Measurements from ENCODE around the gene TLR1. TPM values are rescaled to one million over a fixed set of nuclear protein-coding genes. Genes with fewer than 3 reads are reported as not detected.
"Not testable (repeated sequence)": the region's sequence is repeated elsewhere in the genome, so short reads cannot be mapped to it uniquely, and the experiment has no call there.

TLR1 gene
- polyA plus RNA-seq, 1 donor from 2014 or later: 33.2 TPM

DNA sequence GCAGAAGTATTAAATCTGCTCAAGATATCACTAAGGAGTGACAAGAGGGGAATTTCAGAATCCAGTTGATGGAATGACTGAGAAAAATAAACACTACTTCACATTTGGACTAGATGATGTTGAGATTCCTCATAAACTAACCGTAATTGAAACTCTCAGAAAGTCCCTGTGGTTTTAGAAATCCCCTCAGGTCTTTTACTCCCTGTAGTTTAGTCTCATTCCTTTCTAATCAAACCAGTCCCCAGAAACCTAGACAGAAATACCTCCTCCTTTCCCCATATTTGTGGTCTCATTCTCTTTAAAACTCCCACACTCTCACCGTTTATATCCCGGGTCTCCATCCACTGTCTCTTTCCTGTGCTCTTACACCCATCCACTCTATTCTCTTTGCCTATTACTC, 15.0 kb upstream of the TLR1 start:
- Mint-ChIP-seq H3K9me3 (peaks cover 8 to 9% (median 8%) of the 10 kb centered on the region in 3 donors), H3K36me3 (peaks cover 7% of the 10 kb centered on the region), H3K27ac (peak overlapping the region; percentile 59 to 94 (median 90)), H3K4me3 (peak overlapping the region in 2 of 4 donors; percentile 55 to 68), H3K4me1 (peaks cover 39 to 46% (median 40%) of the 10 kb centered on the region in 3 donors), H3K27me3 (no peaks in the 10 kb centered on the region)

DNA sequence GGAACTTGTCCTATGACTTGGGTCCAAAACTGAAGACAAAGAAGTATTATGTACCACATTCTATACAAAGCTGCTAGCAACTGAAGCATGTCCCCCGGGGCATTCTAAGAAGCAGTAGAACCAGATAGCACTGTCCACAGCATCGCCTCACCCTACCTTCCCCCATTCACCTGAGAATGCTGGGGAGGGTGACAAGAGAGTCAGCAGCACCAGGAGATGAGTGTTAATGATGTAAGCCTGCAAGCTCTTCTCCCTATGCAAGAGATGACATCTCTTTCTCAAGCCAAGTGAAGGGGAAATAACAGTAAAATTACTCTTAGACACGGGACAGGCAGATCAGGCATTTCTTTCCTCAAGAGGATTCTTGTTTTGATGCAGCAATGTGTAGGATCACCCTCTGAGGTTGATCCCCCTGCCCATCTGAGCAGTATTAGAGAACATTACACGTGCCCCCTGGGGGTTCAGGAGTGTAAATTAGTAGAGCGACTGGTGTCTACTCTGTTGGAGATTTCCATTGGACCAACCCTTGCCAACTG, 13.9 kb upstream of the TLR1 start:
- Mint-ChIP-seq H3K4me3 (peak overlapping the region in 3 of 4 donors; percentile 3 to 65 (median 32)), H3K9me3 (peaks cover 6 to 9% (median 9%) of the 10 kb centered on the region in 3 donors), H3K4me1 (peaks cover 41 to 48% (median 42%) of the 10 kb centered on the region in 3 donors), H3K36me3 (peaks cover 9% of the 10 kb centered on the region), H3K27me3 (no peaks in the 10 kb centered on the region), H3K27ac (peak overlapping the region in 2 of 3 donors; percentile 59 to 94)

DNA sequence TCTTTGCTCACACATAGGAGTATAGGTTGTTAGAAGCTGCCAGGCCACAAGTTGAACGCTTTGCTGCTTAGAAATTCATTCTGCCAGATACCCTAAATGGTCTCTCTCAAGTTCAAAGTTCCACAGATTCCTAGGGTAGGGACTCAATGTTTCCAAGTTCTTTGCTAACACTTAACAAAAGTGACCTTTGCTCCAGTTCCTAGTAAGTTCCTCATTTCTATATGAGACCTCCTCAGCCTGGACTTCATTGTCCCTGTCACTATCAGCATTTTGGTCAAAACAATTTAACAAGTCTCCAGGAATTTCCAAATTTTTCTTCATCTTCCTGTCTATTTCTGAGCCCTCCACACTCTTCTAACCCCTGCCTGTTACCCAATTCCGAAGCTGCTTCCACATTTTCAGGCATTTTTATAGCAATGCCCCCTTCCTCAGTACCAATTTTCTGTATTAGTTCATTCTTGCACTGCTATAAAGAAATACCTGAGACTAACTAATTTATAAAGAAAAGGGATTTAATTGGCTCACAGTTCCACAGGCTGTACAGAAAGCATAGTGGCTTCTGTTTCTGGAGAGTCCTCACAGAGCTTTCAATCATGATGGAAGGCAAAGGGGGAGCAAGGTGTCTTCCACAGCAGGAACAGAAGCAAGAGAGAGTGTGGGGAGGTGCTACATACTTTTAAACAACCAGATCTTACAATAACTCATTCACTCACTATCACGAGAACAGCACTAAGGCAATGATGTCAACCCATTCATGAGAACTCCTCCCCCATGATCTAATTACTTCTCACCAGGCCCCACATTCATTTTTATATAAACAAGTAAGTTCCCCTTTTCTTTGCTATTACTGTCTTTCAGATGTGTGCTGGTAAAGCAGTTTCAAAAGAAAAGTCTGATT, 11.5 kb upstream of the TLR1 start:
- Mint-ChIP-seq H3K9me3 (peaks cover 0 to 3% (median 0%) of the 10 kb centered on the region in 3 donors), H3K36me3 (peaks cover 2% of the 10 kb centered on the region), H3K4me1 (peaks cover 37 to 48% (median 43%) of the 10 kb centered on the region in 3 donors), H3K27ac (peak overlapping the region; percentile 84 to 94 (median 92)), H3K27me3 (no peaks in the 10 kb centered on the region), H3K4me3 (peak overlapping the region; percentile 15 to 60 (median 30))

DNA sequence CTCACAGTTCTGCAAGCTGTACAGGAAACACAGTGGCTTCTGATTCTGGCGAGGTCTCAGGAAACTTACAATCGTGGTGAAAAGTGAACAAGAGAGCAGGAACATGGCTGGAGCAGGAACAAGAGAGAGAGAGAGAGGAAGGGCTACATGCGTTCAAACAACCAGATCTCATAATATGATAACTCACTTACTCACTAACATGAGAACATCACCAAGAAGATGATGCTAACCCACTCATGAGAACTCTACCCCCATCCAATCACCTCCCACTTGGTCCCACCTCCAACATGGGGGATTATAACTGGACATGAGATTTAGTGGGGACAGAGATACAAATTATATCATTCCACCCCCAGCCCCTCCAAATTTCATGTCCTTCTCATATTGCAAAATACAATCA, 9.8 kb upstream of the TLR1 start:
- Mint-ChIP-seq H3K27me3 (no peaks in the 10 kb centered on the region), H3K36me3 (peaks cover 2% of the 10 kb centered on the region), H3K4me1 (peaks cover 22 to 37% (median 34%) of the 10 kb centered on the region in 3 donors), H3K4me3 (no peak overlapping the region), H3K27ac (peak overlapping the region in 1 of 3 donors; percentile 14), H3K9me3 (peaks cover 0 to 3% (median 0%) of the 10 kb centered on the region in 3 donors)

DNA sequence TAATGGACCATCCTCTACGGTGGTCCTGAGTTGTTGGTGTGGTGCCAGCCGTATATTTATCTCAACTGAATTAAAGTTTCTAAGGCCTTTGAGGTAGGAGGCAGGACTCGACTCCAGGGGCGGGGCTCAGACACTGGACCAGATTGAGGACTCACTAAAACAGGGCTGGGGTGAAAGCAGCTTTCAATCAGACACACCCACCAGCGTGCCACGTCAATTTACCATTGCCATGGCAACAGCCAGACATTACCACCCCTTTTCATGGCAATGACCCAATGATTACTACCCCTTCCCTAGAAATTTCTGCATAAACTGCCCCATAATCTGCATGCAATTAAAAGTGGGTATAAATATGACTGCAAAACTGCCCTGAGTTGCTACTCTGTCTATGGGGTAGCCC, 6.7 kb upstream of the TLR1 start:
- H3K4me3 Mint-ChIP-seq: peak overlapping the region in 1 of 4 donors; percentile 51
- no peak overlapping the region for H3K27ac Mint-ChIP-seq
- peaks cover 2% of the 10 kb centered on the region for H3K36me3 Mint-ChIP-seq

DNA sequence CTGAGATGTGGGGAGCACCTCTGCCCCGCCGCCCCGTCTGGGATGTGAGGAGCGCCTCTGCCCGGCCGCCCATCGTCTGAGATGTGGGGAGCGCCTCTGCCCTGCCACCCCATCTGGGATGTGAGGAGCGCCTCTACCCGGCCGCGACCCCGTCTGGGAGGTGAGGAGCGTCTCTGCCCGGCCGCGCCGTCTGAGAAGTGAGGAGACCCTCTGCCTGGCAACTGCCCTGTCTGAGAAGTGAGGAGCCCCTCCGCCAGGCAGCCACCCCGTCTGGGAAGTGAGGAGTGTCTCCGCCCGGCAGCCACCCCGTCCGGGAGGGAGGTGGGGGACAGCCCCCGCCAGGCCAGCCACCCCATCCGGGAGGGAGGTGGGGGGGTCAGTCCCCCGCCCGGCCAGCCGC, 2.9 kb upstream of the TLR1 start:
- H3K4me1 Mint-ChIP-seq: peaks cover 17 to 32% (median 28%) of the 10 kb centered on the region in 3 donors
- H3K4me3 Mint-ChIP-seq, H3K36me3 Mint-ChIP-seq, H3K9me3 Mint-ChIP-seq, H3K27me3 Mint-ChIP-seq, H3K27ac Mint-ChIP-seq: not testable (repeated sequence)

More for the DNA sequence above, 6.7 kb upstream of the TLR1 start:
- H3K4me1 Mint-ChIP-seq: peaks cover 10 to 21% (median 18%) of the 10 kb centered on the region in 3 donors
- no peaks in the 10 kb centered on the region for H3K27me3 Mint-ChIP-seq
- peaks cover 0 to 3% (median 0%) of the 10 kb centered on the region in 3 donors for H3K9me3 Mint-ChIP-seq

DNA sequence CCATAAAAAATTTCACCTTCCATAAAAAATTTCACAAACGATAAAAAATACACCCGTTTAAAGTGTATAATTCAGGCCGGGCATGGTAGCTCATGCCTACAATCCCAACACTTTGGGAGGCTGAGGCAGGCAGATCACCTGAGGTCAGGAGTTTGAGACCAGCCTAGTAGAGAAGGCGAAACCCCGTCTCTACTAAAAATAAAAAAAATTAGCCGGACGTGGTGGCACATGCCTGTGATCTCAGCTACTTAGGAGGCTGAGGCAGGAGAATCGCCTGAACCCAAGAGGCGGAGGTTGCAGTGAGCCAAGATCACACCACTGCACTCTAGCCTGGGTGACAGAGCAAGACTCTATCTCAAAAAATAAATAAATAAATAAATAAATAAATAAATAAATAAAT, 1.7 kb upstream of the TLR1 start:
- H3K27ac Mint-ChIP-seq: peak overlapping the region; percentile 88 to 97 (median 89)
- not testable (repeated sequence) for H3K27me3 Mint-ChIP-seq, H3K9me3 Mint-ChIP-seq
- peaks cover 20 to 36% (median 35%) of the 10 kb centered on the region in 3 donors for H3K4me1 Mint-ChIP-seq
- peaks cover 10% of the 10 kb centered on the region for H3K36me3 Mint-ChIP-seq
- peak overlapping the region; percentile 75 to 95 (median 88) for H3K4me3 Mint-ChIP-seq

DNA sequence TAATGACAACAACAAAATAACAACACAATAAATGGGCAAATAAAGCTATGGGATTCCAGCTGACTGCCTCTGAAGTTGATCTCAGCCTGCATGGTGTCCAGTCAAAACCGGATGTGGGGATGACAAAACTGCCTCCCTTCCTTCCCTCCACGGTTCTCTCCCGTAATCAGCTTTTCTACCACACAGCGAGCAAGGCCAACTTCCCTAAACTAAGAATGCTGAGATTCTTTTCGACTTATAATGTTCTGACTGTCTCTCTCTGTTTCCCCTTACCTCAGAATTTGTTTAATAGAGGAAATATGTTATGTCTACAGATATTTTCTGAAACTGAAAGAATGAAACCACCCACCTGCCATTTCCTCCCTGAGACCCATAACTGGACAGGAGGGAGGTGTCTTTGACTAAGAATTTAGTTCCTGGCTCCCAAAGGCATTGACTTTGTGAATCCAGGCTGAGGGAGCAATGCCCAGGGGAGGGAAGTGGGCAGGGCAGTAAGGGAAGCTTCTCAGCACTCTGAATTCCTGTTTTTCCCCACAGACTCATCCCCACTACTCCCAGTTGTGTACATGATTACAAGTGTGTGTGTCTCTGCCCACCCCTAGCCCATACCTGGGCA, 1.0 kb upstream of the TLR1 start:
- H3K27ac Mint-ChIP-seq: peak overlapping the region; percentile 88 to 97 (median 89)
- H3K9me3 Mint-ChIP-seq: peaks cover 3 to 5% (median 5%) of the 10 kb centered on the region in 3 donors
- peaks cover 14% of the 10 kb centered on the region for H3K36me3 Mint-ChIP-seq
- peaks cover 20 to 41% (median 38%) of the 10 kb centered on the region in 3 donors for H3K4me1 Mint-ChIP-seq
- H3K27me3 Mint-ChIP-seq: no peaks in the 10 kb centered on the region
- peak overlapping the region; percentile 75 to 95 (median 88) for H3K4me3 Mint-ChIP-seq

DNA sequence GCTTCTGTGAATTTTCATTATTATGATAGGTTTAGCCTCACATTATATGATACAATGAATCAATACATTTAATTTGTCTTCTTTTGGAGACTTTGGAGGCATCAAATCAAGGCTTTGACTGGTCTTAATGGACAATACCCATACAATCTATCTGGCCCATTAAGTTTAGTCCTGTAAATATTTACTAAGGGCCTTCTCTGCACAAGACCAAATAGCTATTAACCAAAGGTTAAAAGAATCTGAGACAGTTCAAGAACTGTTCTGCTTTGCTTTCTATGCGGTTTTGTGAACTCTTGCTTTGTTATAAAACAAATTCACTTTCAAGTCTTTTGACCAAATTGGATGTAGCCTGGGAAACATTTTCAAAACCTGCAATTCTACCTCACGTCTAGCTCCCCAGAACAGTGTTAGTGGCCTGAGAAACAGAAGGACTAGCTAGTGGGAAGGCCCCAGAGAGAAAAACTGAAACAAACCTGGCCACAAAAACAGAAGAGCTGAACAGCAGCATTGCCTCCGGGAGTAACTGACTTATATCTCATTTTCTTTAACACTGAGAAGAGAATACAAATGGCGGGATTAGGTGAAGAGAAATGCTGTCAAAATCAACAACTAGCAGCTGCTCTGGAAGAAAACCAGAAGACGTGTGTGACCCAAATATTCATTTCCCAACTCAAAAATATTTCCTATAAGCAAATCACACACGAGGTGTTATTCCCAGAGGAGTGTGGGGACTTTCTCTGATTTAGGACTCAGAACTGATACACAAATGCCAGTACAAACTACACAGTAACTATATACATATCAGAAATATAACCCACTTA, 548 bp downstream of the TLR1 start:
- Mint-ChIP-seq H3K27me3 (no peaks in the 10 kb centered on the region), H3K36me3 (peaks cover 27% of the 10 kb centered on the region), H3K4me3 (peak overlapping the region; percentile 82 to 98 (median 94)), H3K27ac (peak overlapping the region; percentile 88 to 97 (median 89)), H3K4me1 (peaks cover 25 to 46% (median 39%) of the 10 kb centered on the region in 3 donors), H3K9me3 (peaks cover 13 to 17% (median 14%) of the 10 kb centered on the region in 3 donors)

DNA sequence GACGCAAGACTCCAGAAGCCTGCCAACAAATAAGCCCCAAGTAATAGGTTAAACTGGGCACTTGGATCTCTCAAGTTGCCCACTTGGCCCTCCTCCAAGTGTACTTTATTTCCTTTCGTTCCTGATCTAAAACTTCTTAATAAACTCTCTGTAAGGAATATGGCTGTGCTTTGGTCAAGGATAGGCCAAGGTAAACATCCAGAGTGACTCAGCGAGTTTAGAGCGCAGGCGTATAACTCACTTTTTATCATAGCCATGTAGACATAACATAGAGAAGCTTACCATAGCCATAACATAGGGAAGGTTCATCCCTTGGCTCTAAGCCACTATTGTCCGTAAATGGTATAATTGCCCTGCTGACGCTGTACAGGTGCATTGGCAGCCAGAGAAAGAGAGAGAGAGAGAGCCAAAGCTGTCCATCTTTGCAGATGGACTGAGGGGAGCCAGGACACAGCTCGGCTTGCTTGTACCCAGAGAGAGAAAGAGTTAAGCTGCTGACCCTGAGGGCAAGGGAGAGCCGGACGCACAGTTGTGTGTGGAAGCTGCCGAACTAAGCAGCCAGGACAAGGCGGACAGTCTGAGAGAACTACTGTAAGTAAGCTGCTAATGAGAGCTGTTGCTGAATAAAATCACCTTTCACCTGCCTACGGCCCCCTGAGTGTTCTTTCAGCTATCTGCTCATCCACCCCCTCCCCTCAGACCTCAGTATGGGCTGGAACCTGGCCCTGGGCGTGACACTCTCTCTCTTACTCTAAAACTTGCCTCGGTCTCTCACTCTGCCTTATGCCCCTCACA, 1.8 kb downstream of the TLR1 start:
- Mint-ChIP-seq H3K27me3 (no peaks in the 10 kb centered on the region), H3K27ac (peak overlapping the region; percentile 63 to 97 (median 64)), H3K4me1 (peaks cover 27 to 46% (median 39%) of the 10 kb centered on the region in 3 donors), H3K4me3 (peak overlapping the region; percentile 66 to 98 (median 88)), H3K9me3 (peaks cover 15 to 17% (median 16%) of the 10 kb centered on the region in 3 donors), H3K36me3 (peaks cover 30% of the 10 kb centered on the region)

DNA sequence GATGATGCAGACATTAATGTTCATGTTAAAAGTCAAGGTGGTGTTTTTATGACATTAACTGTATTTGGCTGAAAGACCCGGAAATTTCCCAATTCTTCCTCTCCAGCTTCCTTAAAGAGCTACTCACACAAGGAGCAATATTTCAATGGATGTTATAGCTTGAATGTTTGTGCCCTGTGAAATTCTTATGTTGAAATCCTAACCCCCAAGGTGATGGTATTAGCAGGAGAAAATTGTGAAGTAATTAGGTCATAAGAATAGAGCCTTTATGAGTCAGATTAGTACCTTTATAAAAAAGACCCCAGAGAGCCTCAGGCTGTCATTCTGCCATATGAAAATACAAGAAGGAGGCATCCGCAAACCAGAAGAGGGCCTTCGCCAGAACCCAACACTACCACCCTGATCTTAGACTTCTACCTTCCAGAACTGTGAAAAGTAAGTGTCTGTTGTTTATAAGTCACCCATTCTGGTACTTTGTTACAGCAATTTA, 3.6 kb downstream of the TLR1 start:
- peaks cover 17 to 23% (median 19%) of the 10 kb centered on the region in 3 donors for H3K9me3 Mint-ChIP-seq
- H3K27me3 Mint-ChIP-seq: no peaks in the 10 kb centered on the region
- peaks cover 30 to 44% (median 39%) of the 10 kb centered on the region in 3 donors for H3K4me1 Mint-ChIP-seq
- peak overlapping the region in 2 of 4 donors; percentile 41 to 79 for H3K4me3 Mint-ChIP-seq
- H3K36me3 Mint-ChIP-seq: peaks cover 38% of the 10 kb centered on the region
- H3K27ac Mint-ChIP-seq: peak overlapping the region in 1 of 3 donors; percentile 53

DNA sequence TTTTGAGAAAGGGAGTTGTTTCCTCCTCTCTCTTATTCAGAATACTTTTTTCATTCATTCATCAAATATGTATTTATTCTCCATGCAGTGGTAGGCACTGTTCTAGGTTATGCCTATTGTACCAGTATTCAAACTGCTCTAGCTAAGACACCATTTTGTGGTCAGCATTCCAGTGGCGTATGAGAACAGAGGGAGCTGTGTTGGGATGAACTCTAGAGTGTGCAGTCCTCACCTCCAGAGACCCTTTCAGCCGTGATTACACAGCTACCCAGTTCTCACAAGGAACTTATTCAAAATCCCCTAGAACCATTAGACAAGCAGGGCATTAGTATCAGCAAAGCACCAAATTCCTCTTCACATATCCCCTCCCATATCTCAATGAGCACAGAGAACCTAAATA, 4.2 kb downstream of the TLR1 start:
- H3K27ac Mint-ChIP-seq: peak overlapping the region in 1 of 3 donors; percentile 40
- H3K4me1 Mint-ChIP-seq: peaks cover 24 to 37% (median 34%) of the 10 kb centered on the region in 3 donors
- H3K9me3 Mint-ChIP-seq: peaks cover 19 to 25% (median 21%) of the 10 kb centered on the region in 3 donors
- H3K4me3 Mint-ChIP-seq: peak overlapping the region in 2 of 4 donors; percentile 45 to 79
- H3K36me3 Mint-ChIP-seq: peaks cover 43% of the 10 kb centered on the region
- H3K27me3 Mint-ChIP-seq: no peaks in the 10 kb centered on the region

DNA sequence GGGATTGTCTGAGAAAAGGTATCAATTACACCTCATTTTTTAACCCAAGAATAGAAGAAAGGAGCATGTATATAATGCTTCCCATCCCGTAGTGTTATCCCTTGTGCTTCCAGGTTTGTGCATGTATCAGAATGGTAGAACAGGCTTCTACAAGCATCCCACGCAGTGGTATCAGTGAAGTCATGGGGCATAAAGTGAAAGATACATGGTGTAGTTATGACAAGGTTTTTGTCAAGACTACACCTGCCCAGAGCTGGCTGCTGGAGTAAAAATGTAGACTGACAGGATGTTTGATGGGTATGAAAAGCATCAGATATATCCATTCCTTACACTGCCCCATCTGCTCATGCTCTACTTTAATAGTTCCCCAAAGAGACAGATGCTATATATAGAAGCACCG, 9.5 kb downstream of the TLR1 start:
- Mint-ChIP-seq H3K27ac (no peak overlapping the region), H3K9me3 (peaks cover 13 to 35% (median 23%) of the 10 kb centered on the region in 3 donors), H3K4me1 (peaks cover 7 to 22% (median 15%) of the 10 kb centered on the region in 3 donors), H3K4me3 (no peak overlapping the region), H3K36me3 (peaks cover 49% of the 10 kb centered on the region), H3K27me3 (no peaks in the 10 kb centered on the region)

Data from IgD-negative memory B cell (primary cell).